DND-41 (cell line): Measurements from ENCODE around the gene ZBTB45.

ENCODE experiments used
- CTCF ChIP-seq: IDR thresholded peaks from 2 replicates; pipeline ENCODE4 v1.5.1; 2012; ENCODE audit warnings: borderline replicate concordance, low read length, moderate library complexity, mild to moderate bottlenecking; ENCODE audit not compliant: poor library complexity, severe bottlenecking; ENCODE audit errors: extremely low read depth
- EZH2 ChIP-seq: IDR thresholded peaks from 3 replicates; pipeline ENCODE4 v1.6.1; 2012; ENCODE audit warnings: borderline replicate concordance, low read depth, mild to moderate bottlenecking, moderate library complexity, low read length, inconsistent platforms; ENCODE audit not compliant: severe bottlenecking

- TF ChIP-seq CTCF (no peak), EZH2 (no peak)
Measured at GRCh38 chr19:58479736-58480480, 39.7 kb downstream of the ZBTB45 start.
